ENCODE data around the gene CFAP251.
A peak's percentile ranks its signal among the peaks of the same experiment; 100 is the strongest.

Gene CFAP251

GRCh38 chr12:121947981-121948380 lies 29.6 kb downstream of the CFAP251 start:
- DNase-seq = no peak

GRCh38 chr12:121949648-121950397 lies 31.4 kb downstream of the CFAP251 start:
- no peak for DNase-seq

GRCh38 chr12:121953117-121953692 lies 34.8 kb downstream of the CFAP251 start:
- DNase-seq = no peak

- no peak for DNase-seq
Observed at GRCh38 chr12:121953695-121954094, 35.3 kb downstream of the CFAP251 start.

- DNase-seq = peak; percentile 49
Observed at GRCh38 chr12:121955258-121956237, 37.2 kb downstream of the CFAP251 start.

GRCh38 chr12:121957861-121958515 lies 39.6 kb downstream of the CFAP251 start:
- peak; percentile 90 for DNase-seq

- DNase-seq = peak; percentile 89
Observed at GRCh38 chr12:121958541-121959240, 40.3 kb downstream of the CFAP251 start.

GRCh38 chr12:121960541-121960940 lies 42.1 kb downstream of the CFAP251 start:
- DNase-seq = no peak

GRCh38 chr12:121961195-121961879 lies 42.9 kb downstream of the CFAP251 start:
- DNase-seq = peak; percentile 19

GRCh38 chr12:121963341-121964018 lies 45.1 kb downstream of the CFAP251 start:
- DNase-seq = no peak

GRCh38 chr12:121964813-121965643 lies 46.6 kb downstream of the CFAP251 start:
- DNase-seq = peak; percentile 67

- DNase-seq = no peak
Observed at GRCh38 chr12:121966959-121967358, 48.6 kb downstream of the CFAP251 start.

- DNase-seq = peak; percentile 20
Observed at GRCh38 chr12:121968876-121969275, 50.5 kb downstream of the CFAP251 start.

- DNase-seq = no peak
Observed at GRCh38 chr12:121969726-121970125, 51.3 kb downstream of the CFAP251 start.

- DNase-seq = no peak
Observed at GRCh38 chr12:121970581-121971300, 52.3 kb downstream of the CFAP251 start.

- peak; percentile 24 for DNase-seq
Observed at GRCh38 chr12:121974026-121974985, 55.9 kb downstream of the CFAP251 start.

- no peak for DNase-seq
Observed at GRCh38 chr12:121975021-121975420, 56.6 kb downstream of the CFAP251 start.

- DNase-seq = peak; percentile 21
Observed at GRCh38 chr12:121976950-121977349, 58.6 kb downstream of the CFAP251 start.

Measured in NCI-H2171 treated with DMSO at 0.1 percent for 48 hours (cell line).